GM19467 (cell line): ENCODE data around the gene HEPACAM2.

Experiments used
- ATAC-seq: cut with Tn5 transposase; IDR thresholded peaks from one replicate; pipeline ENCODE4 v1.9.1; 2021; ENCODE audit warnings: mild to moderate bottlenecking, moderate library complexity; ENCODE audit not compliant: unreplicated experiment

HEPACAM2 gene

DNA sequence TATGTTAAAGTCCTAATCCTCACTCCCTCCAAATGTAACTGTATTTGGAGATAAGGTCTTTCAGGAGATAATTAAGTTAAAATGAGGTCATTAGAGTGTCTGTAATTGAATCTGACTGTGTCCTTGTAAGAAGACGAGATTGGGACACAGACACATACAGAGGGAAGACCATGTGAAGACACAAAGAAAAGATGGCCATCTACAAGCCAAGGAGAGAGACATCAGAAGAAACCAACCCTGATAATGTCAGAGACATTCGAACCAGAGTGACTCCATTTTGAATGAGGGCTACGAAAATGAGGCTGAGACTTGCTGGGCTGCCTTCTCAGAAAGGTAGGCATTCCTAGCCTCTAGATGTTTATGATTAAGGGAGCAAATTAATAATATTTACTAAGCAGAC is 77.5 kb downstream of the HEPACAM2 start:
- no peak for ATAC-seq

DNA sequence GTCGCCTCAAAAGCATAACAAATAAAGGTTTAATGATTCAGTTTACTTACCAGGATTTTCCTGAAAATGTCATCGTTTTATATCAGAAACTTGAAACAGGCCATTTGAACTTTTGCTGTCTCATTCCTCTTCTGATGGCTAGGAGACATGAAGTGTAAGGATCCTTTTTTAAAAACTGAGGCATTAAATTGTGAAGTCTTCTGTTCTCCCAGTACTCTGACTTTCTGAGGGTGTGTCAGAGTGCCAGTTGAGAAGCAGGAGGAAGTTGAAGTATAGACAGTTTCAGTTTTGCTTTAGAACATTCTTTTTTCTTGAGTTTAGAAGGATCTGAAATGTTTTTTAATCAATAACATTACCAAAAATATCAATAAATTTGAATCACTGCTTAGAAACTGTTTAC is 78.1 kb downstream of the HEPACAM2 start, which contains the start of gene SAMD9L:
SAMD9L (minus strand) TSS at position 242 of the 400 bp plus-strand sequence. CDS start 12,414 bp downstream, outside the sequence.
- peak; percentile 55 for ATAC-seq

DNA sequence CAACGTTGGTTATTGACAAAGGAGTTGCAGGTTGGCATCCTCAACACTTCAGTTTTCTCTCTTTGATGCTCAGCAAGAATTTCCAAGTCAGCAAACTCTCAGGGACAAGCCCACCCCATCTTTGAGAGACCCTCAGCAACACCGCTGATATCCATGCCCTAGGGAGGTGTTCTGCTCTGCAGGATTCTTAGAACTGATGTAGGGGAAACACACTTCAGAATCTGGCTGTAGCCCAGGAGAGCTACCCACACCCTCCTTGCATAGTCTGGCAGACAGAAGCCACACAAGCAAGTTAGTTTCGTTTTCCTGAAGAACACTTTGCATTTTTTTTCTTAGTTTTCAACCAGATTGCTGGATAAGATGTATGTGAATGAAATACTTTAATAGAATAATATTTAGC is 78.9 kb downstream of the HEPACAM2 start:
- ATAC-seq, result peak; percentile 81

DNA sequence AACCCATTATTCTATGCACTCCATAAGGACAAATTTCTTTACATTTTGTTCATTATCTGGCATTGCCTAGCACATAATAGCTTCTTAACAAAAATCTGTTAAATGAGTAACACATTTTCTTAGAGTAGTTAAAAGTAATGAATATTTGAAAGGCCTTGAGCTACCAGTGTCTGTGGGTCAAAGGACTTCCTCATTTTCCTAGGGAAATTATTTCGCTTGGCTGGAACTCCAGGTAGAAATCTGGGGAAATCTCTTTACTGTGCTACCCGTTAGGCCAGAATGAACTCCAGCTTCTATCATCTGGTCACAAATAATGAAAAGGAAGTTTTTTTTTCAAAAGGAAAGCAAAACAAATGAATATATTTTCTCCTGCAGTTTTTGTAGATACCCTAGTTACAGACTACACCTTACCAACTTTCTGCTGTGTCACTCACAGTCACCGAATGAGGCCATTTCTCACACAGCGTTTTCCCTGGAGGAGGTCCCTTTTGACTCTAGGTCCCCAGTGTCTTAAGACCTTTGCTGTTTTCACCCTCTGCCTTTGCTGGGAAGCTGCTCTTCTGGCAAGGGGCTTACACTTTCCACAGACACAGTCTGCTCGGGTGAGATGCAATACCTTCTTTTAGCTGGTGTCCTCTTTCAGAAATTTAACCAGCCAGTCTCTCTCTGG is 79.7 kb downstream of the HEPACAM2 start:
- no peak for ATAC-seq

DNA sequence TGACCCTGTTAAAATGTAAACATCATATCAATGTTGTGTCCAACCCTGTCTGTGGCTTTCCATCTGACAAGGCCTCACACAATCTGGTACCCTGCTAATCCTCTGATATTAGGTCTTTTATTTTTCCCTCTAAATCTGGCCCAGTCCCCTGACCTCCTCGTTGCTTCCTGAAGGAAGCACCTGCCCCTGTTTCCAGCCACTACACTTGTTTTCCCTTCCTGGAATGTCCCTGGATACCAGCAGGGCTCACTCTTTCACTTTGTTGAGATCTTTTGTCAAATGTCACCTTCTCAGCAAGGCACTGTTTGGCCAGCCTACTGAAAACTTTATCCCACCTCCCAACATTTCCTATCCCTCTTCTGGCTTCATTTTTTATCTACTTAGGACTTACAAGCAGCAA is 80.2 kb downstream of the HEPACAM2 start:
- no peak for ATAC-seq

DNA sequence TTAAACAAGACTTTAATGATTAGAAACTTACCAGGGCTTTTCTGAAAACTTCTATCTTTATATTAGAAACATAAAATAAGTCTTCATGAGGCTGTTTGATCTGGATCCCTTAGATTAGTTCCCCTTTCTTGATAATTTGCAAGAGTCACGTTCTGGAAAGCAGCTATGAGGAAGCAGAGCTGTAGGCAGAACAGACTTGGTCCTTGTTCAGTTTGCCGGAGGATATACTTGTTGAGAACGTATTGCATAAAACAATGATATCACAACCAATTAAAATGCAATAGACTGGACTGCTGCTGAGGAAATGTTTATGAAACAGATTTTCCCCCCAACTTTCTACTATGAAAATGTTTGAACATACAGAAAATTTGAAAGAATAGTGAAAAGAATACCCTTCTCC is 80.9 kb downstream of the HEPACAM2 start:
- no peak for ATAC-seq

DNA sequence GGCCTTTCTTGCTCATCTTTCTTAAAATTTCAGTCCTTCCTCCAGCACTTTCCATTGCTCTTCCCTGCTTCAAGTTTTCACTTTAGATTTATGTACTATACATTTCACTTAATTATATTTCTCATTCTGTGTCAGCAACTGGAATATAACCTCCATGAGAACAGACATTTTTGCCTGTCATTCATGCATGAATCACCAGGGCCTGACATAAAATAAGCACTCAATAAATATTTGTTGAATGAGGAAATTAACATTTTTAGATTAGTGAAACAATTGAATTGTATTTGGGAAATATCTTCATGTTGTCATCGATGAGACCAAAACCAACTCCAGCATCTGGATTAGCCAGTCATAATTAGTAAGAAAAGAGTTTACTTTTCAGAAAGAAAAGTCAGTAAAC is 84.1 kb downstream of the HEPACAM2 start:
- no peak for ATAC-seq

DNA sequence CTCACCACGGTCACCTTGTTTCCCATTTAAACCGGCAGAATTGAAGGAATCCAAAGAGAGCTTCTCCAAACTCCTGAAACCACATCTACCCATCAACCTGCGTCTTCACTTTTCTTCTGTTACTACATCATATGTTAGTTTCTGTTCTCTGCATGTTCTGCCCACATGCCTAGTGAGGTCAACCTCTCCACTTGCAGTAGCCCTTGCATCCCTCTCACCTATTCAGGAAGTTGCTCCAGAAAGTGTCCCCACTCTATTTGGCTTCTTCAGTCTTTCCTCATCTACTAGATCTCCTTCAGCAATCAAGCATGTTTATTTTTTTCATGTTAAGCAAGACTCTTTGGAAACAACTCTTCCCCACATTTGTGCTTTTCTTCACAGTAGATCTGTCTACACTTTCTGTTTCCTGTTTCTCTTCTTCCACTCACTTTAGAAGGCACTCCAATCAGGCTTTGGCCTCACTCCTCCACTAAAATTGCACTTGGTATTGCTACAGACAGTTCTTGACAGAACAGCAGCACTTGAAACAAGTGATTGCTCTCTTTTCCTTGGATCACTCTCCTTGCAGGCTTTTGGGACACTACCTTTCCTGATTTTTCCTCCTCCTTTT is 85.6 kb downstream of the HEPACAM2 start:
- no peak for ATAC-seq

DNA sequence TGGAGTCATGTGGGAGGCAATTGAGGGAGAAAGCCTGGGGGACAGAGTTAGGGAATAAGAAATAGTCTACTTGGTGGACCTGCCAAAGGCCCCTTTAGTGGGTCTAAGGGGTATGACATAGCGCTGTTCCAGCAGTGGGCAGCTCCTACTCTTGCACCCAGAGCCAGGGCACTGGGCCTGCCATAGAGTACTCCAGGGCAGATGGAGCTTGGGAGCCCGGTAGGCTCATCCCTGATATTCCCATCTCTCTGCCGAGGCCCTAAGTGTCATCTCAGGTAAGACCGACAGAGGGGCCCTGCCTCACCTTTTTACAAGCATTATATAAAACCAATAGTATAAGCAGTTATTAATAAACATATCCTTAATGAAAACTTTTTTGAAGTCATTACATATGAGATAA is 87.7 kb downstream of the HEPACAM2 start:
- ATAC-seq, result no peak
